ENCODE measurements around the gene YWHAB.

DNA sequence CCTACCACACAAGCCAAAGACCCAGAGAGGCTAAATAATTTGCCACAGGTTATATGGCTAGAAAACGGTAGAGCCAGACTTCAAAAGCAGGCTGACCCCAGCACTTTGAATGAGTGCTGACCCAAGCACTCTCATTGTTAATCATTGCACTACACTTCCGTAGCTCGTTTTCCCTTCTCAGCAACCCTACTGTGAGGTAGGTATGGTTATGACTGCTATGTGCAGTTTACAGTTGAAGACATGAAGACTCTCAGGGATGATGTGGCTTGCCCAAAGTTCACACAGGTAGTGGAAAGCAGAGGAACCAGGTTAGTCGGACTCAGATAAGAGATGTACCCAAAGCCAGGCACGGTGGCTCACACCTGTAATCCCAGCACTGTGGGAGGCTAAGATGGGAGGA lies 41.6 kb upstream of the YWHAB start:
- TF ChIP-seq, protein P1, sequence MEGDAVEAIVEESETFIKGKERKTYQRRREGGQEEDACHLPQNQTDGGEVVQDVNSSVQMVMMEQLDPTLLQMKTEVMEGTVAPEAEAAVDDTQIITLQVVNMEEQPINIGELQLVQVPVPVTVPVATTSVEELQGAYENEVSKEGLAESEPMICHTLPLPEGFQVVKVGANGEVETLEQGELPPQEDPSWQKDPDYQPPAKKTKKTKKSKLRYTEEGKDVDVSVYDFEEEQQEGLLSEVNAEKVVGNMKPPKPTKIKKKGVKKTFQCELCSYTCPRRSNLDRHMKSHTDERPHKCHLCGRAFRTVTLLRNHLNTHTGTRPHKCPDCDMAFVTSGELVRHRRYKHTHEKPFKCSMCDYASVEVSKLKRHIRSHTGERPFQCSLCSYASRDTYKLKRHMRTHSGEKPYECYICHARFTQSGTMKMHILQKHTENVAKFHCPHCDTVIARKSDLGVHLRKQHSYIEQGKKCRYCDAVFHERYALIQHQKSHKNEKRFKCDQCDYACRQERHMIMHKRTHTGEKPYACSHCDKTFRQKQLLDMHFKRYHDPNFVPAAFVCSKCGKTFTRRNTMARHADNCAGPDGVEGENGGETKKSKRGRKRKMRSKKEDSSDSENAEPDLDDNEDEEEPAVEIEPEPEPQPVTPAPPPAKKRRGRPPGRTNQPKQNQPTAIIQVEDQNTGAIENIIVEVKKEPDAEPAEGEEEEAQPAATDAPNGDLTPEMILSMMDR (IDR thresholded peaks at IDR 0.05), result no peak
- TF ChIP-seq POLR2A (IDR thresholded peaks at IDR 0.05), result no peak
